Keratinocyte (primary cell): ENCODE results near the gene SDK1.

ENCODE experiments used
- CTCF ChIP-seq, 3 experiments: IDR thresholded peaks in 1 of 3; conservative IDR thresholded peaks in 1 of 3; optimal IDR thresholded peaks in 1 of 3; 2 replicates in 2 of 3; 3 replicates in 1 of 3; pipeline versions ENCODE3 to v1.5.1; 2011; ENCODE audit warnings: low read length in 3 of 3, mild to moderate bottlenecking in 3 of 3, moderate library complexity in 2 of 3, control low read depth in 1 of 3, inconsistent platforms in 1 of 3; ENCODE audit not compliant: insufficient read depth in 2 of 3; ENCODE audit errors: extremely low read depth in 1 of 3
- EZH2 ChIP-seq: IDR thresholded peaks from one replicate; pipeline ENCODE4 v1.6.1; 2012; ENCODE audit warnings: inconsistent platforms, mild to moderate bottlenecking, low read length, moderate library complexity

- TF ChIP-seq CTCF (optimal IDR thresholded peaks at IDR 0.05 in 1 of 3, IDR thresholded peaks at IDR 0.05 in 1 of 3, conservative IDR thresholded peaks at IDR 0.05 in 1 of 3; ENCODE audit: extremely low read depth in 1 of 3, insufficient read depth in 2 of 3, low read length in 3 of 3) (peak in 1 of 3 experiments; percentile 4), EZH2 (no peak)
Observed at GRCh38 chr7:4129481-4130122, 828.5 kb downstream of the SDK1 start.
